ENCODE measurements around the gene HEATR5A. TPM values are rescaled to one million over a fixed set of nuclear protein-coding genes. Genes with fewer than 3 reads are reported as not detected.
"Not testable (repeated sequence)": the region's sequence is repeated elsewhere in the genome, so short reads cannot be mapped to it uniquely, and the experiment has no call there.

Gene HEATR5A
- total RNA-seq, 6 experiments from 2014 or later, result 13.2 to 20.8 (median 17.6) TPM

DNA sequence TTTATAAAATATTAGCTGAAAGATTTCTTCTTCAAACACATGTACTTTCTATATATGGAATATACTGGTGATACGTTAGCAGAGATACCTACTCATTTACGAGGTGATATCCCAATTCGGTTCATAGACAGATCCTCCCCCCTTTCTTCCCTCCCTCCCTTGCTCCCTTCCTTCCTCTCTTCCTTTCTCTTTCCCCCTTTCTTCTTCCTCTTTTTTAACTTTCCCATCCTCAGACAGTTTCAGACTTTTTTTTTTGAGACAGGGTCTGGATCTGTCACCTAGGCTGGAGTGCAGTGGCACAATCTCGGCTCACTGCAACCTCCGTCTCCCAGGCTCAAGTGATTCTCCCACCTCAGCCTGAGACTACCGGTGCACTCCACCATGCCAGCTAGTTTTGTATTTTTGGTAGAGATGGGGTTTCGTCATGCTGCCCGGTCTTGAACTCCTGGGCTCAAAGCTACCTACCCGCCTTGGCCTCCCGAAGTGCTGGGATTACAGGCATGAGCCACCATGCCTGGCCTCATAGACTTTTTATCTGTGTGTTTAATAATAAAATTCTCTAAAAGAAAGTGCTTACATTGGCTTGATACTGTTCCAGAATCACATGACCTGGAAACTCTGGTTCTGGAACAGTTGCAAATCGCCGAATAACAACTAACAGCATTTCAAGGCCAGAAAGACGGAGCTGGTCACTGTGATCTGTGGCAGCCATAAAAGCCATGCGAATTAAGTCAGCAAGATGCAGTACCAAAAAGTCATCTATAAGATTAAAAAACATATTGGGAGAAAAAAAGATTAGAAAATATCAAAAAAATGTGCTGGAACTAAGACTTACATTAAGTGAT is 99.2 kb downstream of the HEATR5A start:
- Histone ChIP-seq H3K36me3 (peaks cover 0 to 8% (median 0%) of the 10 kb centered on the region in 4 donors), H3K27ac (peak overlapping the region in 2 of 3 donors; percentile 12 to 30), H3K27me3 (no peaks in the 10 kb centered on the region), H3K4me3 (no peak overlapping the region), H3K4me1 (peaks cover 0 to 18% (median 0%) of the 10 kb centered on the region in 4 donors), H3K9me3 (no peaks in the 10 kb centered on the region)
- peak; percentile 67 to 74 (median 70) for ATAC-seq
- peak in 1 of 3 donors; percentile 48 for DNase-seq
- TF ChIP-seq, protein P1, sequence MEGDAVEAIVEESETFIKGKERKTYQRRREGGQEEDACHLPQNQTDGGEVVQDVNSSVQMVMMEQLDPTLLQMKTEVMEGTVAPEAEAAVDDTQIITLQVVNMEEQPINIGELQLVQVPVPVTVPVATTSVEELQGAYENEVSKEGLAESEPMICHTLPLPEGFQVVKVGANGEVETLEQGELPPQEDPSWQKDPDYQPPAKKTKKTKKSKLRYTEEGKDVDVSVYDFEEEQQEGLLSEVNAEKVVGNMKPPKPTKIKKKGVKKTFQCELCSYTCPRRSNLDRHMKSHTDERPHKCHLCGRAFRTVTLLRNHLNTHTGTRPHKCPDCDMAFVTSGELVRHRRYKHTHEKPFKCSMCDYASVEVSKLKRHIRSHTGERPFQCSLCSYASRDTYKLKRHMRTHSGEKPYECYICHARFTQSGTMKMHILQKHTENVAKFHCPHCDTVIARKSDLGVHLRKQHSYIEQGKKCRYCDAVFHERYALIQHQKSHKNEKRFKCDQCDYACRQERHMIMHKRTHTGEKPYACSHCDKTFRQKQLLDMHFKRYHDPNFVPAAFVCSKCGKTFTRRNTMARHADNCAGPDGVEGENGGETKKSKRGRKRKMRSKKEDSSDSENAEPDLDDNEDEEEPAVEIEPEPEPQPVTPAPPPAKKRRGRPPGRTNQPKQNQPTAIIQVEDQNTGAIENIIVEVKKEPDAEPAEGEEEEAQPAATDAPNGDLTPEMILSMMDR (IDR thresholded peaks at IDR 0.05), result no peak
- TF ChIP-seq POLR2A (IDR thresholded peaks at IDR 0.05), result no peak
- whole genome bisulfite sequencing (ENCODE audit: insufficient coverage, low coverage, low lambda C conversion rate, missing lambda C conversion rate), result 63% methylated on average over 14 of the region's 14 CpGs
- intact Hi-C loops (cut with DNase I), result no loop called here

DNA sequence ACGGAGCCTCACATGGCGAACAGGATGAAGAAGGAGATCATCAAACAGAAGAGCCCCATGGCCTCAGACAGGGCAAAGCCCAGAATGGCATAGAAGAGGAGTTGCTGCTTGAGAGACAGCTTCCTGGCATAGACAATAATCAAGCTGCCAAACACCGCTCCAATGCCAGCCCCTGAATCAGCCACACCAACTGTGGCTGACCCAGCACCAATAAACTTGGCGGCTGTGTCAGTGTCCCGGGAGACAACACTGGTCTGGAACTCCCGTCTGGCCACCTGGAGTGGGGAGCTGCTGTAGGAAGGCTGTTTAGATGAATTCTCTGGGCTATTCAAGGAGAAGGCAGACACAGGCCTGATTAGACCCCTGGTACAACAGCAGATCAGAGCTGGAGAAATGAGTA is 100.1 kb downstream of the HEATR5A start:
- H3K4me3 ChIP-seq, result no peak overlapping the region
- no peak for TF ChIP-seq POLR2A (IDR thresholded peaks at IDR 0.05)
- TF ChIP-seq, protein P1 (IDR thresholded peaks at IDR 0.05), result no peak
- intact Hi-C loops (cut with DNase I), result no loop called here
- peak overlapping the region in 1 of 3 donors; percentile 30 for H3K27ac ChIP-seq
- H3K9me3 ChIP-seq, result no peaks in the 10 kb centered on the region
- WGBS (ENCODE audit: insufficient coverage, low coverage, low lambda C conversion rate, missing lambda C conversion rate), result 94% methylated on average over 2 of the region's 6 CpGs
- DNase-seq (peak in 2 of 3 donors; percentile 70 to 77), ATAC-seq (peak; percentile 57 to 93 (median 76))
- no peaks in the 10 kb centered on the region for H3K27me3 ChIP-seq
- peaks cover 0 to 8% (median 0%) of the 10 kb centered on the region in 4 donors for H3K36me3 ChIP-seq
- H3K4me1 ChIP-seq, result peaks cover 0 to 18% (median 0%) of the 10 kb centered on the region in 4 donors

DNA sequence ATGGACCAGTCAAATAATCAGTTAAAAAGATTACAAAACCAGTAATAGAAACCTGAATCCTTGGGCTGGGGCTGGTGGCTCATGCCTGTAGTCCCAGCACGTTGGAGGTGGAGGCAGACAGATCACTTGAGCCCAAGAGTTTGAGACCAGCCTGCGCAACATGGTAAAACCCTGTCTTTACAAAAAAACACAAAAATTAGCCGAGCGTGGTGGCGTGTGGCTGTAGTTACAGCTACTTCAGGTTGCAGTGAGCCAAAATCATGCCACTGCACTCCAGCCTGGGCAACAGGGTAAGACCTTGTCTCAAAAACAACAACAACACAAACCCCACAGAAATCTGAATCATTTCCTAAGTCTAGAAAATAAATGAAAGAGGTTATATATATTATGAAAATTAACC is 100.6 kb downstream of the HEATR5A start:
- Histone ChIP-seq H3K4me3 (no peak overlapping the region), H3K4me1 (peaks cover 0 to 18% (median 0%) of the 10 kb centered on the region in 4 donors), H3K27me3 (no peaks in the 10 kb centered on the region), H3K36me3 (peaks cover 0 to 8% (median 0%) of the 10 kb centered on the region in 4 donors), H3K9me3 (no peaks in the 10 kb centered on the region), H3K27ac (no peak overlapping the region)
- intact Hi-C loops (cut with DNase I), result no loop called here
- no peak for ATAC-seq
- no peak for TF ChIP-seq POLR2A (IDR thresholded peaks at IDR 0.05)
- TF ChIP-seq, protein P1 (IDR thresholded peaks at IDR 0.05), result no peak
- 97% methylated on average over 3 of the region's 5 CpGs for WGBS (ENCODE audit: insufficient coverage, low coverage, low lambda C conversion rate, missing lambda C conversion rate)
- DNase-seq, result no peak

DNA sequence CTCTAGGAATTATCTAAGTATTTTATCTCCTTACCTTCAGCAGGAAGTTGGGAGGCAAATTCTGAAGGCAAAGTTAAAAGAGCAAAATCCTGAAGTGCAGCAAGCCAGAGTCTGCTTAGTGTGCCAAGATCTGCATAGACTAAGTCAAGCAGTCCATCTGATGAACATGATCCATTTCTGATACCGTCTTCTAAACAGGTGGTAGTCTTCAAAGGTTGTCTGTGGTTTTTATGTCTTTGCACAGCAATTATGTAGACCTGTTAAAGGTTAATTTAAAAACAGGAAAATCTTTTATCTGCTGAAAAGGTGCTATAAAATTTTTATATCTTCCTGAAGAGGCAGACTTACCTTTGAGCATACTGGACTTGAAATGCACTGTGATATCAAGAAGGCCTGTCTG is 107.4 kb downstream of the HEATR5A start:
- H3K27ac ChIP-seq, result no peak overlapping the region
- 90% methylated on average over 1 of the region's 1 CpG for WGBS (ENCODE audit: insufficient coverage, low coverage, low lambda C conversion rate, missing lambda C conversion rate)
- no peaks in the 10 kb centered on the region for H3K27me3 ChIP-seq
- DNase-seq (no peak), ATAC-seq (no peak)
- H3K36me3 ChIP-seq, result peaks cover 0 to 11% (median 4%) of the 10 kb centered on the region in 4 donors
- no peaks in the 10 kb centered on the region for H3K4me1 ChIP-seq
- no peaks in the 10 kb centered on the region for H3K9me3 ChIP-seq
- intact Hi-C loops (cut with DNase I), result no loop called here
- no peak overlapping the region for H3K4me3 ChIP-seq
- no peak for TF ChIP-seq POLR2A (IDR thresholded peaks at IDR 0.05)
- TF ChIP-seq, protein P1 (IDR thresholded peaks at IDR 0.05), result no peak

DNA sequence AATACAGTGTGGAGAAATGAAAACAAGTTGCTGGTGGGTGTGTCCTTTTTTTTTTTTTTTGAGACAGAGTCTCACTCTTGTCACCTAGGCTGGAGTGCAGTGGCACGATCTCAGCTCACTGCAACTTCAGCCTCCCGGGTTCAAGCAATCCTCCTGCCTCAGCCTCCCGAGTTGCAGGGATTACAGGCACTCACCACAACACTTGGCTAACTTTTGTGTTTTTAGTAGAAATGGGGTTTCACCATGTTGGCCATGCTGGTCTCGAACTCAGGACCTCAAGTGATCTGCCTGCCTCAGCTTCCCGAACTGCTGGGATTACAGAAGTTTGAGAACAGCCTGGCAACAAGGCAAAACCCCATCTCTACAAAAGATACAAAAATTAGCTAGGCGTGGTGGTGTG is 108.0 kb downstream of the HEATR5A start:
- ATAC-seq; intact Hi-C loops (cut with DNase I); DNase-seq; H3K27ac ChIP-seq; H3K27me3 ChIP-seq; H3K4me3 ChIP-seq; H3K9me3 ChIP-seq; H3K4me1 ChIP-seq: not testable (repeated sequence)
- 96% methylated on average over 4 of the region's 6 CpGs for WGBS (ENCODE audit: insufficient coverage, low coverage, low lambda C conversion rate, missing lambda C conversion rate)
- peaks cover 0 to 13% (median 2%) of the 10 kb centered on the region in 4 donors for H3K36me3 ChIP-seq

Data from right lobe of liver (tissue), 6 donors.